ENCODE measurements around the gene SULT2B1. TPM values are rescaled to one million over a fixed set of nuclear protein-coding genes. Genes with fewer than 3 reads are reported as not detected.
"Not testable (repeated sequence)": the region's sequence is repeated elsewhere in the genome, so short reads cannot be mapped to it uniquely, and the experiment has no call there.

The SULT2B1 gene
- total RNA-seq, 4 donors from 2014 or later, result not detected

GRCh38 chr19:48568345-48568886, 16.4 kb downstream of the SULT2B1 start:
- no peak for TF ChIP-seq CTCF (IDR thresholded peaks at IDR 0.05)
- peak in 1 of 2 donors; percentile 24 for TF ChIP-seq EP300 (IDR thresholded peaks at IDR 0.05)
- Histone ChIP-seq H3K4me3 (no peak overlapping the region), H3K4me1 (peaks cover 0 to 7% (median 0%) of the 10 kb centered on the region in 4 donors), H3K36me3 (no peaks in the 10 kb centered on the region), H3K27me3 (peaks cover 0 to 38% of the 10 kb centered on the region in 2 donors), H3K9me3 (no peaks in the 10 kb centered on the region), H3K27ac (peak overlapping the region in 1 of 4 donors; percentile 14)
- DNase-seq (ENCODE audit: low spot score in 2 of 2), result peak; percentile 56 to 68
- WGBS, 2 donors, result 3% methylated on average over 16 to 19 of the region's 19 CpGs

- TF ChIP-seq POLR2A (IDR thresholded peaks at IDR 0.05) (no peak), EP300 (IDR thresholded peaks at IDR 0.05) (no peak), CTCF (IDR thresholded peaks at IDR 0.05) (no peak)
- Histone ChIP-seq H3K9me3 (no peaks in the 10 kb centered on the region), H3K36me3 (no peaks in the 10 kb centered on the region), H3K27ac (no peak overlapping the region), H3K27me3 (peaks cover 0 to 38% of the 10 kb centered on the region in 2 donors), H3K4me3 (no peak overlapping the region), H3K4me1 (peaks cover 0 to 7% (median 0%) of the 10 kb centered on the region in 4 donors)
- 53 to 56% methylated on average over 11 of the region's 11 CpGs for WGBS, 2 donors
- no peak for DNase-seq (ENCODE audit: low spot score in 2 of 2)
Measured at GRCh38 chr19:48569814-48570213, 17.8 kb downstream of the SULT2B1 start.

GRCh38 chr19:48571378-48572162, 19.6 kb downstream of the SULT2B1 start:
- Histone ChIP-seq H3K9me3 (no peaks in the 10 kb centered on the region), H3K4me3 (no peak overlapping the region), H3K4me1 (peaks cover 0 to 7% (median 0%) of the 10 kb centered on the region in 4 donors), H3K36me3 (no peaks in the 10 kb centered on the region), H3K27me3 (peaks cover 0 to 34% of the 10 kb centered on the region in 2 donors), H3K27ac (no peak overlapping the region)
- DNase-seq (ENCODE audit: low spot score in 2 of 2), result no peak
- TF ChIP-seq POLR2A (IDR thresholded peaks at IDR 0.05), result no peak
- no peak for TF ChIP-seq CTCF (IDR thresholded peaks at IDR 0.05)
- no peak for TF ChIP-seq EP300 (IDR thresholded peaks at IDR 0.05)
- WGBS, 2 donors, result 65 to 68% methylated on average over 5 of the region's 5 CpGs

DNA sequence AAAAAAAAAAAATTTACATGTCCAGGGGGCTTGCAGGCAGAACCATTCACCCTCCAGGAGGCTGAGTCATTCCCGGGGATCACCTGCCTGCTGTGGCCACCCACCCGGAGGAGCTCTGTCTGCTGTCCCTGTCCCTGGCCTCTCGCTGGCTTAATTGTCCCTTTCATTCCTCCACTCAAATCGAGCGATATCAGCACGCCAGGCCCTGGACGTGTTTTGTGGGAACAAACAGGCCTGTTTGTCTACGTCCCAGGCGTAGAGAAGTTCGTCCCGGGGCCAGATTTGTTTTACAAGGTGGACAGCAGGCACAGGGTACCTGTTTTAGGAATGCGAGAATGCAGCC, 21.2 kb downstream of the SULT2B1 start:
- Histone ChIP-seq H3K27ac (no peak overlapping the region), H3K4me3 (no peak overlapping the region), H3K4me1 (peaks cover 0 to 7% (median 0%) of the 10 kb centered on the region in 4 donors), H3K9me3 (no peaks in the 10 kb centered on the region), H3K36me3 (no peaks in the 10 kb centered on the region), H3K27me3 (peaks cover 0 to 21% of the 10 kb centered on the region in 2 donors)
- DNase-seq (ENCODE audit: low spot score in 2 of 2), result no peak
- TF ChIP-seq EP300 (IDR thresholded peaks at IDR 0.05) (no peak), POLR2A (IDR thresholded peaks at IDR 0.05) (no peak), CTCF (IDR thresholded peaks at IDR 0.05) (no peak)
- WGBS, 2 donors, result 57 to 58% methylated on average over 12 of the region's 12 CpGs

GRCh38 chr19:48575931-48576622, 24.1 kb downstream of the SULT2B1 start:
- Histone ChIP-seq H3K4me1 (no peaks in the 10 kb centered on the region), H3K36me3 (no peaks in the 10 kb centered on the region), H3K9me3 (no peaks in the 10 kb centered on the region), H3K27me3 (peaks cover 0 to 4% of the 10 kb centered on the region in 2 donors), H3K4me3 (no peak overlapping the region), H3K27ac (no peak overlapping the region)
- 81 to 87% methylated on average over 23 of the region's 23 CpGs for WGBS, 2 donors
- TF ChIP-seq EP300 (IDR thresholded peaks at IDR 0.05) (no peak), POLR2A (IDR thresholded peaks at IDR 0.05) (no peak), CTCF (IDR thresholded peaks at IDR 0.05) (no peak)
- DNase-seq (ENCODE audit: low spot score in 2 of 2), result no peak

DNA sequence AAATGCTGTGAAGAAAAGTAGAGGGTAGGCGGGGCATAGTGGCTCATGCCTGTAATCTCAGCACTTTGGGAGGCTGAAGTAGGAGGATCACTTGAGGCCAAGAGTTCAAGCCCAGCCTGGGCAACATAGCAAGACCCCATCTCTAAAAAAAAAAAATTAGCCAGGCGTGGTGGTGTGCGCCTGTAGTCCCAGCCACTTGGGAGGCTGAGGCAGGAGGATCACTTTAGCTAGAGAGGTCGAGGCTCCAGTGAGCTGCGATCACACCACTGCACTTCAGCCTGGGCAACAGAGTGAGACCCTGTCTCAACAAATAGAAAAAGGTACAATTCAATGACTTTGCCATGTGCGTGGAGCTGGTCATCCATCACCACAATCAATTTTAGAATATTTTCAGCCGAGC, 25.9 kb downstream of the SULT2B1 start:
- not testable (repeated sequence) for H3K9me3 ChIP-seq; H3K27me3 ChIP-seq; H3K36me3 ChIP-seq; H3K27ac ChIP-seq; DNase-seq (ENCODE audit: low spot score in 2 of 2); H3K4me1 ChIP-seq; H3K4me3 ChIP-seq
- 93 to 98% methylated on average over 7 of the region's 7 CpGs for WGBS, 2 donors
